ENCODE measurements around the gene MRPS10.
"Not testable (repeated sequence)": the region's sequence is repeated elsewhere in the genome, so short reads cannot be mapped to it uniquely, and the experiment has no call there.

MRPS10 gene

DNA sequence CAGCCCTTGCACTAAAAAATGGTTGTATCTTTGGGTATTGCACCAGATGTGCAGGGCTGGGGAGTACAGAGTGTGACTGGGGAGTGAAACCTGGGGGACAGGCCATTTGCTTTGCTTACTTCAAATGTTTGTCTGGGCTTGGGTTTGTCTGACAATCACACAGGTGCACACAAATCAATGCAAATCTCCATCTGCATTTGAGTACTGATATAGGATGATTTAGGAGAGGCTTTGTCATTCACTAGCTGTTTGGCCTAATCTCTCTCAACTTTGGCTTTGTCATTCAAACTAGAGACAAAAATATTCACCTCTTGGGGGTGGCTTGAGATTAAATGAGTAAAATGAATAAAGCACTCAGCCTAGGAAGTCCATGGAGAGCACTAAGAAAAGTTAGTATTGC, 40.7 kb downstream of the MRPS10 start:
- no peak for DNase-seq (ENCODE audit: low read depth)

DNA sequence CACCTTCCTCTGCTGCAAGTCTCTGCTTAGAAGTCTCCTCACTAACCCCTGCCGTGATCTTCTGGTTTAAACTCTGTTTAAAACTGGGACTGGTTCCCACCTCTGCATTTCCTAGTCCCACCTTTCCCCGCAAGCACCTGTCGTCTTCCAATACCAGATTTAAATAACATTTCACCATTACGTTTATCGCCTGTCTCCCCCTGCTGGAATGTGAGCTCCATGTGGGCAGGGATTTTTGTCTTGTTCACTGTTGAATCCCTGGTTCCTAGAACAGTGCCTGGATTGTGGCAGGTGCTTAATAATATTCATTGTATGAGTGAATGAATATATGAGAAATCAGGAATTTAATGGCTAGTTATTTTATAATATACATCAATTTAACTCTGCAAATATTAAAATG, 41.8 kb downstream of the MRPS10 start:
- no peak for DNase-seq (ENCODE audit: low read depth)

DNA sequence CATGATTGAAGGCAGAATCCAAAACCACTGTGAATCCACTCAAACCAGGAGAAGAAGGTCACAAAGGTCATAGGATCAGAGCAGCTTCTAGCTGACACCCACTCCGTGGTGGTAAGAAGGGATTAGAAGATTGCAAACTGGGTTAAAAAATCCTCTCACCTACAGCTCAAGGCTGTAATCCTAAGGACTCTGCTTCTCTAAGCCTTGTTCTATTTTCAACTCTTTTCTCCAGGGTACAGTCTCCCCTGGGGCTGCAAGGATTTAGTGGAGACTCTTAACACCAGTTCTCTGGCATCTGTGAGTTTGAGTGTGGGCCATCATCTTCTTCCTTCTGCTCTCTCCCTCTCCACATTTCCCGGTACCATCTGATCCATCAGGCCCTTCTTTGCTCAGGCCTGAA, 44.6 kb downstream of the MRPS10 start, which contains the start of gene GUCA1A:
TSS of gene GUCA1A (plus strand) at position 264 of the 400 bp plus-strand sequence. CDS start 250 bp downstream, outside the sequence.
- no peak for DNase-seq (ENCODE audit: low read depth)

DNA sequence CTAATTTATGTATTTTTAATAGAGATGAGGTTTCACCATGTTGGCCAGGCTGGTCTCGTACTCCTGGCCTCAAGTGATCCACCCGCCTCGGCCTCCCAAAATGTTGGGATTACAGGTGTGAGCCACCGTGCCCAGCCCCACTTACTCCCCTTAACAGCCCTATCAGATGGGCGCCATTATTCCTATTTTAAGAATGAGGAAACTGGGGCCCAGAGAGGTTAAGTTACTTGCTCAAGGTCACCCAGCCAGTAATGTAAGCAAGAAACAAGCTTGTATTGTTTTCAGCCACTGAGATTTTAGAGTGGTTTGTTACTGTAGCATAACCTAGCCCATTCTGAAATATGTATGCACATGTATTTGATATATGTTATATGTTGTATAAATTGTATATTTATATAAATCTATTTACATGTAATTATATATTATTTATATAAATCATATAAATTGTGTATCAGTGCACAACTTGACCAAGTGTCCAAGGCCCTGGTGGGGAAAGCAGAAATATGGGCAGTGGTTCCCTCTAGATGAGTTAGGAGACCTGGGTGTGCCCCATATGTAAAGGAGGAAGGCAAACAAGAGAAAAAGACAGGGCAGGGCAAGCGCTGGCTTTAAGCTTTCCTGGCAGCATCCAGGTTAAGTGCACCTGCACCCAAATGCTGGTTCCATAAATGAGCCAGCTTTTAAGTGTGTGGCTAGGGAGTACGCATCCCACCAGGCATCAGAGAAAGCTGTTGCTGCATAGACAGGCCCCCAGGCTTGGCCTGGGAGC, 45.7 kb downstream of the MRPS10 start:
- DNase-seq (ENCODE audit: low read depth) = no peak

DNA sequence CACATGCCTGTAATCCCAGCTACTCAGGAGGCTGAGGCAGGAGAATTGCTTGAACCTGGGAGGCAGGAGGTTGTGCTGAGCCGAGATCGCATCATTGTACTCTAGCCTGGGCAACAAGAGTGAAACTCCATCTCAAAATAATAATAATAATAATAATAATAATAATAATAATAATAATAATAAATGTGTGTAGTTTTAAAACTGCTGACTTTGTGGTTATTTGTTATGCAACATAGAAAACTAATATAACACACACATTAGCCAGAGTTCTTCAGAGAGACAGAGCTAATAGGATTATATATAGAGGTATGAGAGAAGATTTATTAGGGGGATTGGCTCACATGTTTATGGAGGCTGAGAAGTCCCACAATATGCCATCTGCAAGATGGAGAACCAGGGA, 47.9 kb downstream of the MRPS10 start:
- DNase-seq (ENCODE audit: low read depth) = not testable (repeated sequence)

DNA sequence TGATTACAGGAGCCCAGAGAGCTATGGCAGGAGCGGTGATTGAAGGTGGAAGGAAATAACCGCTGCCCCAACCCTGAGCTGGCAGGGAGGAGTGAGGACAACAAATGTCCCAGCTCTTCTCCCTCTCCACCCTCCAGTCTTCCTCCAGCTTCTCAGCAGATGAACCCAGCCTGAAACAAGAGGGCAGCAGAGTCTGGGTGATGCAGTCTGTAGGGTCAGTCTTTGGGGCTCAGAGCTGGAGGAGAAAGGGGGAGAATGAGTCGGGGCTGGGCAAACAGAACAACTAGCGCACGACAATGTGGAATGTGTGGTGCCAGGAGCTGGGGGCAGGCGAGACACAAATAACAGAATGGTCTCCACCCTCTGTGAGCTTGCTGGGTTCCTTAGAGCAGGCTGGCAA, 49.0 kb downstream of the MRPS10 start:
- DNase-seq (ENCODE audit: low read depth) = no peak

DNA sequence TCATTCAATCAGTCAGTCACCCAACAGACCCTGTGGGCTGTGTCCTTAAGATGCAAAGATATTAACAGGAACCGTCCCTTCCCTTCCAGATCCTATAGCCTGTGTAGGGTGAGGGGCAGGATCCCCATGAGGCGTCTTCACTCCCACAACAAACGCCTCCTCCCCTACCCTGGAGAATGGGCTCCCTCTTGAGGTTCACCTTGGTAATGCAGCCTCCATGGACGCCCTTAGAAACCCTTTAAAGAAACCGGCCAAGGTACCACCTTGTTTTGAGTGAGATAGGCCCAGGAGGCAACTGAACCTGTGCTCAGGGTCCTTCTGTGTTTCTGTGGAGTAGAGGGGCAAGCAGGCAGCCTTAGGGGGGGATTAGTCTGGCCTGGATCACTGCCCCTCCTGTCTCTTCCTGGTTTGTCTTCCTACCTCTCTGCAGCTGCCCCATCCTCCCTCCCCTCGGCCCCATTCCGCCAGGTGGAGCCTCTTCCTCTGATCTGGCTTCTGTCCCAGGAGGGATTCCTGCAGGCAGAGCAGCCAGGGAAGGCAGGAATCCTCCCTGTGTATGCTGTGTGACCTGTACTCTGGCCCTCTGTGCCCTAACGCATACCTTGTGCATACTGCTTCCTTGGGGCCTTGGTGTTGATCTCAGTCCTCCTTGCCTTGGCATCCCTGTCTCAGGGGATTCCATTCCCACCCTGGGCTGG, 51.1 kb downstream of the MRPS10 start:
- DNase-seq (ENCODE audit: low read depth) = no peak

DNA sequence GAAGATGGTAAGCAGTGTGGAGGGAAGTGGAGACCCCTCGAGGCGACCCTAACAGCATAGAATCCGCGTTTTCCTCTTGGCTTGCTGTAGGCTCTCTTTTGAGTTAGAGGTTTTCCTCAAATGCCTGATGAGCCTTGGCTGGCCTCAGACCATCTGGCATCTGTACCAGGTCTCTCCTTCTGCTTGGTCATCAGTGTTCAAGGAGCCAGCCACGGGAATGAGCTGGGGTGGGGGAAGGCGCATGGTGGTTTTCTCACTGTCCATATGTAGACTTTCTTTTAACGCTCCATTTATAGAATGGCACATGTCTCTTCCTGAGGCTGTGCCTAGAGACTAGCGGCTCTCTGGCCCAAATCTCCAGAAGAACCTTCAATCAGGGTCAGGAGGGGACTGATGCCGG, 52.6 kb downstream of the MRPS10 start:
- no peak for DNase-seq (ENCODE audit: low read depth)

DNA sequence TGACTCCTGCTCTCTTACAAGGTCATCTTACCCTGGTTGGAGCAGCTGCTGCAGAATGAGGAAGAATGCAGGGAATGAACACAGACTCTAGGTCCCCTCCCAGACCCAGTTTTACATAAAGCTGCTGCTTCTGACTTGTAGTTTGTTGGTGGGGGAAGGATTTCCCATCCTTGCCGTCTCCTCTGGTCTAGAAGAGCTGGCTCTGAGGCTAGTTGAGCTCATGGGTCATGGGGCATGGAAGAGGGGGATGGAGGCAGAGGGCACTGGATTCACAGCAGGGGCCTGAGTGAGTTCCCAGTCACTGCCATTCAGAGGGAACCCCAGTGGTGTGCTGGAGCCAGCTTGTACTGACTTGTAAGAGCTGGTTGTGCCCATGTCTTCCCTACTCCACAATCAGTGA, 53.7 kb downstream of the MRPS10 start:
- DNase-seq (ENCODE audit: low read depth) = no peak

DNA sequence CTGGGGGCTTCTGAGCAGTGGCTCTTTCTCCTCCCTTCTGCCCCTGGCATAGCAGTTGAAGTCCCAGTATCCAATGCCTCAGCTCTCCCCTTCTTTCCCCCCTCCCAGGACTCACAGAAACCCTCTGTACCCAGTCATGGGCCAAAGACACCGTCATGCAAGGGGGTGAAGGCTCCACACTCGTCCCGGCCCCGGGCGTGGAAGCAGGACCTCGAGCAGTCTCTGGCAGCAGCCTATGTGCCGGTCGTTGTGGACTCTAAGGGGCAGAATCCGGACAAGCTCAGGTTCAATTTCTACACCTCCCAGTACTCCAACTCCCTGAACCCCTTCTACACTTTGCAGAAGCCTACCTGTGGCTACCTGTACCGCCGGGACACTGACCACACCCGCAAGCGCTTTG, 54.8 kb downstream of the MRPS10 start:
- no peak for DNase-seq (ENCODE audit: low read depth)

DNA sequence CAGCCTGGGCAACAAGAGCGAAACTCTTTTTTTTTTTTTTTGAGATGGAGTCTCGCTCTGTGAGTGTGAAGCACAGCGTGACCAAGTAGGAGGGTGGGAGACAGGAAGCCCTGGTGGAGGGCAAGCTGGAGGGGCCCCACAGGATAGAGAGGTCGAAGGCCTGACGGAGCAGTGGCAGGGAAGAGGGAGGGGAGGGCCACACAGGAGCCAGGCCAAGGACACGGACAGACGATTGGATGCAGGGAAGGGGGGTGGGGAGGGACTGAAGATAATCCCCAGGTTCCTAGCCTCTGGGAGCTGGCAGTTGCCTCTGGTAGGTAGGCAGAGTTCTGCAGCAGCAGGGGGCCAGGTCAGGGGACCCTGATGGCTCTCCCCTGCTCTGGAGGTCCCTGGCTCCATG, 55.3 kb downstream of the MRPS10 start:
- DNase-seq (ENCODE audit: low read depth) = no peak

DNA sequence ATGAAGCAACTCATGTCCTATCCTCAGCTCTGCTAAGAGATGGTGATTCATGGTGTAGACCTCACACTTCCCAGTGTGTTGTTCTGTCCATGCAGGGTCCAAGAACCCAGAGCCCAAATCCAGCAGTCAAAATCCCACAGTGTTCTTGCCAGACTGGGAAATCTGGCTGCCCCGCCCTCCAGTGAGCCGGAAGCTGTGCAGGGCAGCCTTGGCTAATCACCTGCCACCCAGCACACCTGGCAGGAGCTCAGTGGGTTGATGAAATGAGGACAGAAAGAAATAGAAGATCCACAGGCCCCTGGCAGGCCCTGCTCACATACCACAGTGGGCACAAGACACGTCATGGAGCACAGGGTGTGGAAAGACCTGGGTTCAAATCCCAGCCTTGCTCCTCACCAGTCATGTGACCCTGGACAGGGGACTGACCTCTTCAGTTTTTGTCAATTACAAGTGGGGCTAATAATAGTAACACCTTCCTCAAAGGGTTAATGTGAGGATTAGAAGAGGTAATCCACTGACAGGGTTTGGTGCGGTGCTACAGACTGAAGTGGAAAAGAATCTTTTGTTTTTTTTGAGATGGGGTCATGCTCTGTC, 58.1 kb downstream of the MRPS10 start:
- DNase-seq (ENCODE audit: low read depth) = no peak

DNA sequence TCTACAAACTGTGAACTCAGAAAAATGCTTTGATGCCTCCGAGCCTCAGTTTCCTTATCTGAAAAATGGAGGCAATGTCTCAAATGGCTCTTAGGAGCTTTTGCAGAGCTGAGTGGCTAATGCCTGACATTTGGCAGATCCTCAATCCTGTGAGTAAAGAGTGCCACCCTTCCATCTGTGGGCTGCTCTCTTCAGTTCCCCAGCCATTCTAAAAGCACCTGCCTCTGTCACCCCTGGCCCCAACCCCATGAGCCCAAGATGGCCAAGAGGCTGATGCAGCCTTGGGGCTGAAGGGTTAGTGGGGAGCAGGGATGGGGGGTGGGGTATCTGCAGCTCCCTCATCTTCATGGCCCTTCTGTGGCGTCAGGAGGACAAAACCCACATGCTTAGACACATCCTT, 59.0 kb downstream of the MRPS10 start:
- no peak for DNase-seq (ENCODE audit: low read depth)

DNA sequence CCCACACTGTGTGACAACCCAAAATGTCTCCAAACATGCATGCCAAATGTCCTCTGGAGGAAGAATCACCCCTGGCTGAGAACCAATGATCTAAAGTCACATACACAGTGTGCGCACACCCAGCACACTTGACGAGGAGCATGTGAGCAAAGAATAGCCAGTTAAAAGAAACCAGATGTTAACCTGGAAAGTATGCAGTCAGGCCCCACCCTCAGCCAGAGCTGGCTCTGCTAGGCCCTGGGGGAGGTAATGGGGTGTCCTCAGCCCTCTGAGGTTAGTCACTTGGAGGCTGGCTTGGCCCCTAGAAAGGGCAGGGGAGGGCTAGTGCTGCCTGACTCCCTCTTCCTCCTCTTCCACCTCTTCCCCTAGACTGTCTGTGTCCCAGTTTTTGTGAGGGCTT, 59.6 kb downstream of the MRPS10 start:
- no peak for DNase-seq (ENCODE audit: low read depth)

Data from HS-5 (cell line).